Measurements from ENCODE around the gene ARMC3.
"Not testable (repeated sequence)": the region's sequence is repeated elsewhere in the genome, so short reads cannot be mapped to it uniquely, and the experiment has no call there.

ARMC3 gene

GRCh38 chr10:22899307-22899706 lies 28.5 kb upstream of the ARMC3 start:
- Histone ChIP-seq H3K4me3 (ENCODE audit: insufficient read length, low read depth) (no peak overlapping the region), H3K36me3 (ENCODE audit: insufficient read depth, insufficient read length, low read length) (no peaks in the 10 kb centered on the region), H3K9ac (ENCODE audit: insufficient read length, low read depth) (no peak overlapping the region), H3K9me3 (ENCODE audit: insufficient read depth, low read length) (0 out of 2 replicates have a peak, but pooled peaks cover 7% of the 10 kb centered on the region), H3K4me1 (ENCODE audit: insufficient read depth, insufficient read length) (peaks cover 9% of the 10 kb centered on the region), H3K27me3 (ENCODE audit: insufficient read depth, insufficient read length) (no peaks in the 10 kb centered on the region)
- DNase-seq (ENCODE audit: low read depth, low spot score), result no peak
- TF ChIP-seq SUZ12 (IDR thresholded peaks at IDR 0.05; ENCODE audit: extremely low read depth, insufficient read depth, insufficient read length) (no peak), ZNF274 (IDR thresholded peaks at IDR 0.05; ENCODE audit: low read depth, low read length) (no peak), YY1 (IDR thresholded peaks at IDR 0.05; ENCODE audit: insufficient read depth, insufficient read length) (no peak)

GRCh38 chr10:22899775-22900174 lies 28.1 kb upstream of the ARMC3 start:
- 0 out of 2 replicates have a peak, but pooled peaks cover 7% of the 10 kb centered on the region for H3K9me3 ChIP-seq (ENCODE audit: insufficient read depth, low read length)
- no peaks in the 10 kb centered on the region for H3K27me3 ChIP-seq (ENCODE audit: insufficient read depth, insufficient read length)
- no peaks in the 10 kb centered on the region for H3K36me3 ChIP-seq (ENCODE audit: insufficient read depth, insufficient read length, low read length)
- H3K9ac ChIP-seq (ENCODE audit: insufficient read length, low read depth), result no peak overlapping the region
- TF ChIP-seq ZNF274 (IDR thresholded peaks at IDR 0.05; ENCODE audit: low read depth, low read length), result no peak
- no peak for TF ChIP-seq SUZ12 (IDR thresholded peaks at IDR 0.05; ENCODE audit: extremely low read depth, insufficient read depth, insufficient read length)
- no peak for TF ChIP-seq YY1 (IDR thresholded peaks at IDR 0.05; ENCODE audit: insufficient read depth, insufficient read length)
- no peak for DNase-seq (ENCODE audit: low read depth, low spot score)
- no peak overlapping the region for H3K4me3 ChIP-seq (ENCODE audit: insufficient read length, low read depth)
- peaks cover 5% of the 10 kb centered on the region for H3K4me1 ChIP-seq (ENCODE audit: insufficient read depth, insufficient read length)

GRCh38 chr10:22900841-22901601 lies 26.8 kb upstream of the ARMC3 start:
- Histone ChIP-seq H3K9me3 (ENCODE audit: insufficient read depth, low read length) (peaks cover 7% of the 10 kb centered on the region; the same call in 1 of the 2 replicates), H3K27me3 (ENCODE audit: insufficient read depth, insufficient read length) (no peaks in the 10 kb centered on the region), H3K36me3 (ENCODE audit: insufficient read depth, insufficient read length, low read length) (no peaks in the 10 kb centered on the region), H3K4me1 (ENCODE audit: insufficient read depth, insufficient read length) (no peaks in the 10 kb centered on the region), H3K4me3 (ENCODE audit: insufficient read length, low read depth) (no peak overlapping the region), H3K9ac (ENCODE audit: insufficient read length, low read depth) (no peak overlapping the region)
- DNase-seq (ENCODE audit: low read depth, low spot score), result no peak
- TF ChIP-seq YY1 (IDR thresholded peaks at IDR 0.05; ENCODE audit: insufficient read depth, insufficient read length), result no peak
- TF ChIP-seq ZNF274 (IDR thresholded peaks at IDR 0.05; ENCODE audit: low read depth, low read length), result no peak
- TF ChIP-seq SUZ12 (IDR thresholded peaks at IDR 0.05; ENCODE audit: extremely low read depth, insufficient read depth, insufficient read length), result no peak

GRCh38 chr10:22902147-22902546 lies 25.7 kb upstream of the ARMC3 start:
- not testable (repeated sequence) for H3K36me3 ChIP-seq (ENCODE audit: insufficient read depth, insufficient read length, low read length); H3K27me3 ChIP-seq (ENCODE audit: insufficient read depth, insufficient read length); H3K9ac ChIP-seq (ENCODE audit: insufficient read length, low read depth); H3K4me3 ChIP-seq (ENCODE audit: insufficient read length, low read depth); H3K9me3 ChIP-seq (ENCODE audit: insufficient read depth, low read length); DNase-seq (ENCODE audit: low read depth, low spot score); H3K4me1 ChIP-seq (ENCODE audit: insufficient read depth, insufficient read length)

- DNase-seq (ENCODE audit: low read depth, low spot score), result no peak
- TF ChIP-seq ZNF274 (IDR thresholded peaks at IDR 0.05; ENCODE audit: low read depth, low read length) (no peak), YY1 (IDR thresholded peaks at IDR 0.05; ENCODE audit: insufficient read depth, insufficient read length) (no peak), SUZ12 (IDR thresholded peaks at IDR 0.05; ENCODE audit: extremely low read depth, insufficient read depth, insufficient read length) (no peak)
Observed at GRCh38 chr10:22903694-22904093, 24.2 kb upstream of the ARMC3 start.

GRCh38 chr10:22906767-22907166 lies 21.1 kb upstream of the ARMC3 start:
- no peak for DNase-seq (ENCODE audit: low read depth, low spot score)
- no peak overlapping the region for H3K9ac ChIP-seq (ENCODE audit: insufficient read length, low read depth)
- H3K4me3 ChIP-seq (ENCODE audit: insufficient read length, low read depth), result no peak overlapping the region
- no peaks in the 10 kb centered on the region for H3K4me1 ChIP-seq (ENCODE audit: insufficient read depth, insufficient read length)
- TF ChIP-seq ZNF274 (IDR thresholded peaks at IDR 0.05; ENCODE audit: low read depth, low read length), result no peak
- no peak for TF ChIP-seq SUZ12 (IDR thresholded peaks at IDR 0.05; ENCODE audit: extremely low read depth, insufficient read depth, insufficient read length)
- no peak for TF ChIP-seq YY1 (IDR thresholded peaks at IDR 0.05; ENCODE audit: insufficient read depth, insufficient read length)
- H3K36me3 ChIP-seq (ENCODE audit: insufficient read depth, insufficient read length, low read length), result no peaks in the 10 kb centered on the region
- H3K27me3 ChIP-seq (ENCODE audit: insufficient read depth, insufficient read length), result no peaks in the 10 kb centered on the region
- H3K9me3 ChIP-seq (ENCODE audit: insufficient read depth, low read length), result peaks cover 22% of the 10 kb centered on the region; the same call in 1 of the 2 replicates

More at GRCh38 chr10:22903694-22904093, 24.2 kb upstream of the ARMC3 start:
- H3K27me3 ChIP-seq (ENCODE audit: insufficient read depth, insufficient read length), result no peaks in the 10 kb centered on the region
- no peaks in the 10 kb centered on the region for H3K36me3 ChIP-seq (ENCODE audit: insufficient read depth, insufficient read length, low read length)
- no peak overlapping the region for H3K9ac ChIP-seq (ENCODE audit: insufficient read length, low read depth)
- peaks cover 14% of the 10 kb centered on the region; the same call in 1 of the 2 replicates for H3K9me3 ChIP-seq (ENCODE audit: insufficient read depth, low read length)
- H3K4me1 ChIP-seq (ENCODE audit: insufficient read depth, insufficient read length), result no peaks in the 10 kb centered on the region
- H3K4me3 ChIP-seq (ENCODE audit: insufficient read length, low read depth), result no peak overlapping the region

GRCh38 chr10:22908837-22909236 lies 19.0 kb upstream of the ARMC3 start:
- H3K4me1 ChIP-seq (ENCODE audit: insufficient read depth, insufficient read length), result no peaks in the 10 kb centered on the region
- H3K4me3 ChIP-seq (ENCODE audit: insufficient read length, low read depth), result no peak overlapping the region
- H3K36me3 ChIP-seq (ENCODE audit: insufficient read depth, insufficient read length, low read length), result no peaks in the 10 kb centered on the region
- TF ChIP-seq SUZ12 (IDR thresholded peaks at IDR 0.05; ENCODE audit: extremely low read depth, insufficient read depth, insufficient read length) (no peak), YY1 (IDR thresholded peaks at IDR 0.05; ENCODE audit: insufficient read depth, insufficient read length) (no peak), ZNF274 (IDR thresholded peaks at IDR 0.05; ENCODE audit: low read depth, low read length) (no peak)
- no peak for DNase-seq (ENCODE audit: low read depth, low spot score)
- no peaks in the 10 kb centered on the region for H3K27me3 ChIP-seq (ENCODE audit: insufficient read depth, insufficient read length)
- H3K9me3 ChIP-seq (ENCODE audit: insufficient read depth, low read length), result peaks cover 15% of the 10 kb centered on the region; the same call in 1 of the 2 replicates
- no peak overlapping the region for H3K9ac ChIP-seq (ENCODE audit: insufficient read length, low read depth)

GRCh38 chr10:22909673-22910072 lies 18.2 kb upstream of the ARMC3 start:
- H3K36me3 ChIP-seq (ENCODE audit: insufficient read depth, insufficient read length, low read length); H3K9ac ChIP-seq (ENCODE audit: insufficient read length, low read depth); H3K27me3 ChIP-seq (ENCODE audit: insufficient read depth, insufficient read length); H3K4me3 ChIP-seq (ENCODE audit: insufficient read length, low read depth); H3K4me1 ChIP-seq (ENCODE audit: insufficient read depth, insufficient read length); DNase-seq (ENCODE audit: low read depth, low spot score): not testable (repeated sequence)
- H3K9me3 ChIP-seq (ENCODE audit: insufficient read depth, low read length), result peaks cover 15% of the 10 kb centered on the region; the same call in 1 of the 2 replicates

Data from NT2/D1 (cell line).